Measurements from ENCODE around the gene PFKFB4.

Gene PFKFB4

DNA sequence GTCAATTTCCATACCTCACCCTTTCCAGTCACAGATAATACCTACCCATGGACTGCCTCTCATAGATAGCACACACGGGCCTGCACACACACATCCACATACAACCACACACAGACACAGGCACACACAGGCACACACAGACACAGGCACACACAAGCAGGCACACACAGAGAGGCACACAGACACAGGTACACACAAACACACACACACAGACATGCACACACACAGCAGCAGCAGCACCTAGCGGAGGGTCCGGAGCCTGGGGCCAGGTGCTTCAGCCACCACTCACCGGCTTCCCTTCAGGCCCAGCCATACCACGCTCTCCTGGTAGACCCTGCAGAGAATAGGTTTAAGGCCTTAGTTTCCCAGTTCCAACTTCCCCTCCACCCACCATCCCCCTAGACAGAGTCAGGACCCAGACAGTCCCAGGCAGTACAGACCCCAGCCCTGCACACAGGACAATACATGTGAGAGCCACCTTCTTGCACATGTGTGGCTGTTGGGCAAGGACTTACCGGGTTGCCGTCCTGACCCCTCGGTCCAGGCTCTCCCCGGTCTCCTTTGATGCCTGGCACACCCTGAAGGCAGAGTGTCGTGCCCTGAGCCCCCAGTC is 17.5 kb upstream of the PFKFB4 start:
- no peak overlapping the region for H3K4me3 ChIP-seq (replicated peaks in 1 of 2; ENCODE audit: low read depth in 2 of 2, low read length in 2 of 2)

DNA sequence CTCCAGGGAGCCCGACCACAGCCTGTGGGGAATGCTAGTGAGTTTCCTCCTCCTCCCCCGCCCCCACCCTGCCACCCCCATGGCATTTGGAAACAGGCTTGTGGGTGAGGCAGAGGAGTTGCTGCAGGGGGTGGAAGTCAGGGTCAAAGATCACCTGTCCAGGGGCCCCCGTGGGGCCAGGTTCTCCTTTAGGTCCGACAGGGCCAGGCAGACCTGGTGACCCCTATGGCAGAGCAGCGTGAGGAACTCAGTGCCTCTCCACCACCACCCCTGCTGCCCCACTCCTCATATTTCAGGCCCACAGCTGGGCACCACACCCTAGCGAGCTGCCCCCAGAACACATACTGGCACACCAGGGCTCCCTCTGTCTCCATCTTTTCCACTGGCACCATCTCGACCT is 15.9 kb upstream of the PFKFB4 start:
- no peak for DNase-seq (ENCODE audit: low read depth in 2 of 2)
- H3K4me3 ChIP-seq (replicated peaks in 1 of 2; ENCODE audit: low read depth in 2 of 2, low read length in 2 of 2), result no peak overlapping the region
- TF ChIP-seq, protein P1, sequence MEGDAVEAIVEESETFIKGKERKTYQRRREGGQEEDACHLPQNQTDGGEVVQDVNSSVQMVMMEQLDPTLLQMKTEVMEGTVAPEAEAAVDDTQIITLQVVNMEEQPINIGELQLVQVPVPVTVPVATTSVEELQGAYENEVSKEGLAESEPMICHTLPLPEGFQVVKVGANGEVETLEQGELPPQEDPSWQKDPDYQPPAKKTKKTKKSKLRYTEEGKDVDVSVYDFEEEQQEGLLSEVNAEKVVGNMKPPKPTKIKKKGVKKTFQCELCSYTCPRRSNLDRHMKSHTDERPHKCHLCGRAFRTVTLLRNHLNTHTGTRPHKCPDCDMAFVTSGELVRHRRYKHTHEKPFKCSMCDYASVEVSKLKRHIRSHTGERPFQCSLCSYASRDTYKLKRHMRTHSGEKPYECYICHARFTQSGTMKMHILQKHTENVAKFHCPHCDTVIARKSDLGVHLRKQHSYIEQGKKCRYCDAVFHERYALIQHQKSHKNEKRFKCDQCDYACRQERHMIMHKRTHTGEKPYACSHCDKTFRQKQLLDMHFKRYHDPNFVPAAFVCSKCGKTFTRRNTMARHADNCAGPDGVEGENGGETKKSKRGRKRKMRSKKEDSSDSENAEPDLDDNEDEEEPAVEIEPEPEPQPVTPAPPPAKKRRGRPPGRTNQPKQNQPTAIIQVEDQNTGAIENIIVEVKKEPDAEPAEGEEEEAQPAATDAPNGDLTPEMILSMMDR (IDR thresholded peaks at IDR 0.05; ENCODE audit: low read depth, low read length), result no peak

More for the DNA sequence above, 17.5 kb upstream of the PFKFB4 start:
- TF ChIP-seq, protein P1 (IDR thresholded peaks at IDR 0.05; ENCODE audit: low read depth, low read length), result no peak
- DNase-seq (ENCODE audit: low read depth in 2 of 2), result no peak

DNA sequence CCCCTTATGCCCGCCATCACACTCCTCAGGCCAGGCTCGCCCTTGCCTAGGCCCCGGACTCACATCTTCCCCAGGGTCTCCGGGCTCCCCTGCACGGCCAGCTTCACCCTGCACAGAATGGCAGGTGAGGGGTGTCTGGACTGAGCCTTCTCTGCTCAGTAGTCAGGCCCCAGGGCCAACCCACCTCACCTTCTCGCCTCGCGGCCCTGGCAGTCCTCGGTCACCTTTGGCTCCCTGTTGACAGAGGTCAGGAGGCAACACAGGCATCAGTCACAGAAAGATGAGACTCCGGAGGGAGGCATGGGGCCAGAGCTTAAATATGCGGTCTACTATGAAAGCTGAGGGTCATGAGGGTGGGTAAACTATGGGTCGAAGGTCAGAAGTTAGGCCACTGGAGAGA is 15.3 kb upstream of the PFKFB4 start:
- TF ChIP-seq, protein P1 (IDR thresholded peaks at IDR 0.05; ENCODE audit: low read depth, low read length), result no peak
- H3K4me3 ChIP-seq (replicated peaks in 1 of 2; ENCODE audit: low read depth in 2 of 2, low read length in 2 of 2), result no peak overlapping the region
- DNase-seq (ENCODE audit: low read depth in 2 of 2), result no peak

DNA sequence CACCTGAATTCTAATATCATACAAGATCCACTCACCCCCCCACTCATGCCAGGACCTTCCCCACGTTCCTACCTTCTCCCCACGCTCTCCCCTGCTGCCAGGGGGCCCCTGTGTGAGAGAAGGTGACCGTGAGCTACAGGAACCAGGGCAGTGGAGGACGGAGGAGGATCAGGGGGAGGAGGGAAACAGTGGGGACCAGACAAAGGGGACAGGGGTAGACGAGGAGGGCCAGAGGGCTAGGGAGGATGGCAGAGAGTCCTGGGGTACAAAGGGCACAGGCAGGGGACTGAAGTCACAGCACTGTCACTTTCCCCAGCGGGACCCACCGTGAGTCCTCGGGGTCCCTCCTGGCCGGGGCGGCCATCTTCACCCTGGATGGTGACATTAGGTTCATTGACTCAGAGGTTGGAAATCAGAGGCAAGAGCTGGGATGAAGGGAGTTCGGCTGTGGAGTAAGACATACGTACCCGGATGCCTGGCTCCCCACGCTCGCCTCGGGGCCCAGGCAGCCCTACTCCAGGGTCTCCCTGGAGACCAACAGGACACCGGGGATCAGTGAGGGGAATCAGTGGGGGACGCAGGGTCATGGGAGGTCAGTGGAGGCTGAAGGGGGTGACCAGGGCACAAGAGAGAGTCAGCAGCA is 13.3 kb upstream of the PFKFB4 start:
- no peak overlapping the region for H3K4me3 ChIP-seq (replicated peaks in 1 of 2; ENCODE audit: low read depth in 2 of 2, low read length in 2 of 2)
- no peak for DNase-seq (ENCODE audit: low read depth in 2 of 2)
- TF ChIP-seq, protein P1 (IDR thresholded peaks at IDR 0.05; ENCODE audit: low read depth, low read length), result no peak

DNA sequence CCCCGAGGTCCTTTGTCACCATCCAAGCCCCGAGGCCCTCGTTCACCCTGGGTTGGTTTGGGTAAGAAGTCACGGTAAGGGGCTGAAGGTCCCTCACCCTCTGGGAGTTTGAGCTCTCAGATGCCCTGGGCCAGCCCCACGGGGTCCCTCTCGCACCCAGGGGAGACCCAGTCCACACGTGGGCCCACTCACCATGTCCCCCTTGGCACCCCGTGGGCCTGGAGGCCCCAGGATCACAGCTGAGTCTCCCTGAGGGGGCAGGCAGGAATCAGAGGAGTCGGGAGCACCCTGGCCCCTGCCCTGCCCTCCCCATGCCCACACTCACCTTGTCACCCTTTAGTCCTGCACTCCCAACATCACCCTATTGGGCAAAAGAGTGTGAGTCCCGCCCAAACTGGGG is 12.8 kb upstream of the PFKFB4 start:
- TF ChIP-seq, protein P1 (IDR thresholded peaks at IDR 0.05; ENCODE audit: low read depth, low read length), result no peak
- DNase-seq (ENCODE audit: low read depth in 2 of 2), result no peak

DNA sequence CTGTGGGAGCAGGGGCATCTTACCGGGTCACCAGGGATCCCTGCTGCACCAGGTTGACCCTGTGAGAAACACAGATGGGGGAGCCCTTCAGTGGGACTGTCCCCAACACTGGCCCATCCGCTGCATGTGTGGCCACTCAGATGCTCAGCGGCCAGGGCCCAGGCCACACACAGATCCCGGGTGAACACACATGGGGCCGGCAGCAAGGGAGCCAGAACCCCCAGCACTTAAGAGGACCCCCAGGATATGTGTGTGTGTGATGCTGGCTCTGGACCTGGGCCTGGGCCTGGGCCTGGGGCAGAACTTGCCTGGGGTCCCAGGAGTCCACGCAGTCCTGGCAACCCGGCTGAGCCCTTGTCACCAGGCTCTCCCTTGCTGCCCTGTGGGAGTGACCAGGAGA is 11.9 kb upstream of the PFKFB4 start:
- no peak for DNase-seq (ENCODE audit: low read depth in 2 of 2)
- TF ChIP-seq, protein P1 (IDR thresholded peaks at IDR 0.05; ENCODE audit: low read depth, low read length), result no peak
- no peak overlapping the region for H3K4me3 ChIP-seq (replicated peaks in 1 of 2; ENCODE audit: low read depth in 2 of 2, low read length in 2 of 2)

More for the DNA sequence above, 12.8 kb upstream of the PFKFB4 start:
- no peak overlapping the region for H3K4me3 ChIP-seq (replicated peaks in 1 of 2; ENCODE audit: low read depth in 2 of 2, low read length in 2 of 2)
